CD4-positive, alpha-beta T cell treated with Interleukin-1 beta for 1 hour (primary cell): ENCODE measurements around the gene TCF25.
"Not testable (repeated sequence)": the region's sequence is repeated elsewhere in the genome, so short reads cannot be mapped to it uniquely, and the experiment has no call there.

Source experiments
- DNase-seq, 2 donors: peaks; one replicate each; pipeline ENCODE4 v3.0.0-alpha.2; 2020 to 2022

The TCF25 gene

GRCh38 chr16:89906140-89907025, 33.0 kb downstream of the TCF25 start:
- no peak for DNase-seq

- no peak for DNase-seq
These were observed 33.8 kb downstream of the TCF25 start for GRCh38 chr16:89907055-89907814.

GRCh38 chr16:89908236-89908635, 34.8 kb downstream of the TCF25 start:
- no peak for DNase-seq

GRCh38 chr16:89909777-89910716, 36.7 kb downstream of the TCF25 start:
- DNase-seq: peak; percentile 70 to 74

GRCh38 chr16:89910717-89911354, 37.4 kb downstream of the TCF25 start:
- DNase-seq: no peak

- no peak for DNase-seq
These were observed 38.0 kb downstream of the TCF25 start for GRCh38 chr16:89911375-89911774.

GRCh38 chr16:89912143-89912542, 38.8 kb downstream of the TCF25 start:
- no peak for DNase-seq

GRCh38 chr16:89912627-89913026, 39.2 kb downstream of the TCF25 start:
- DNase-seq: no peak

GRCh38 chr16:89913408-89914387, 40.3 kb downstream of the TCF25 start:
- DNase-seq: no peak

GRCh38 chr16:89914642-89915285, 41.4 kb downstream of the TCF25 start:
- not testable (repeated sequence) for DNase-seq

GRCh38 chr16:89915303-89916232, 42.2 kb downstream of the TCF25 start:
- no peak for DNase-seq

GRCh38 chr16:89917773-89918452, 44.5 kb downstream of the TCF25 start:
- peak; percentile 80 to 82 for DNase-seq

GRCh38 chr16:89918453-89919347, 45.3 kb downstream of the TCF25 start, which contains the start of gene MC1R:
MC1R (plus strand) TSS chr16:89918862; CDS start chr16:89919259, 397 bp downstream.
- peak in 1 of 2 donors; percentile 26 for DNase-seq

GRCh38 chr16:89919535-89920406, 46.4 kb downstream of the TCF25 start:
- DNase-seq: no peak

GRCh38 chr16:89920723-89921122, 47.3 kb downstream of the TCF25 start:
- DNase-seq: no peak

GRCh38 chr16:89921131-89921701, 47.8 kb downstream of the TCF25 start:
- no peak for DNase-seq
